ENCODE measurements around the gene BCAS3.
"Not testable (repeated sequence)": the region's sequence is repeated elsewhere in the genome, so short reads cannot be mapped to it uniquely, and the experiment has no call there.

BCAS3 gene

GRCh38 chr17:61135782-61136181 is 458.1 kb downstream of the BCAS3 start:
- ATAC-seq = no peak

DNA sequence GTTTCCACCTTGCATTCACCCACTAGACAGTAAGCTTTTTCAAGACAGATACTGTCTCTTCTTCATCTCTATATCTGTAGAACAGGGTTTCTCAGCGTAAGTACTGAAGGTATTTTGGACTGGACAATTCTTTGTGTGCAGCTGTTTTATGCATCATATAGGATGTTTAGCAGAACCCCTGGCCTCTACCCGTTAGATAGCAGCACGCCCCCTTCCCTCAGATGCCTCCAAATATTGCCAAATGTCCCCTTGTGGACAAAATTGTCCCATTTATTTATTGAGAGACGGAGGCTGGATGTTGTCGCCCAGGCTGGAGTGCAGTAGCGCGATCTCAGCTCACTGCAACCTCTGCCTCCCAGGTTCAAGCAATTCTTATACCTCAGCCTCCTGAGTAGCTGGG is 458.6 kb downstream of the BCAS3 start:
- no peak for ATAC-seq

GRCh38 chr17:61139219-61139618 is 461.6 kb downstream of the BCAS3 start:
- peak; percentile 78 to 79 for ATAC-seq

DNA sequence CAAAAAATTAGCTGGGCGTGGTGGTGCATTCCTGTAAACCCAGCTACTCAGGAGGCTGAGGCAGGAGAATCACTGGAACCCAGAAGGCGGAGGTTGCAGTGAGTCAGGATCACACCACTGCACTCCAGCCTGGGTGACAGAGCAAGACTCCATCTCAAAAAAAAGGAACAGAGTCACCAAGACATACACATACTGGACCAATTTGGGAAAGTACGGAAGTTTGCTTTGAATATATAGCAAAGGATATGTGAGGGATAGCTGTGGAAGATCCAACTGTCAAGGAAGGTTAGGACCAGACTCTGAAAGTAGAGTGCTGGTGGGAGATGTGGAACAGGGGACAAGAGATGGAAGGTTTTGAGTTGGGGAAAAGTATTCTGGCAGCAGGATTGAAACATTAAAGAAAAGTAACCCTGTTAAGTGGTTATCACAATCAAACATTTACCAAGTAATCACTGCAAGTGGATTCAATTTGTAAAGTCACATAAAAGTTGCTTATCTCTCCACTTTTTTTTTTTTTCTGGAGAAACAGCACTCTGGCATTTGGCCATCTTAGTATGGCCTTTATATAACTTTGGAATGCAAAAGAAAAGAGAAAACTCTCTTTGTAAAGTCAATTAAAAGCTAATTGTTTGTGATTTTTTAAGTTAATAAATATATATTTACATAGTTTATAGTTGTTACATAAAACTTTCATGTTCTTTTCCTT is 462.6 kb downstream of the BCAS3 start:
- ATAC-seq = no peak

DNA sequence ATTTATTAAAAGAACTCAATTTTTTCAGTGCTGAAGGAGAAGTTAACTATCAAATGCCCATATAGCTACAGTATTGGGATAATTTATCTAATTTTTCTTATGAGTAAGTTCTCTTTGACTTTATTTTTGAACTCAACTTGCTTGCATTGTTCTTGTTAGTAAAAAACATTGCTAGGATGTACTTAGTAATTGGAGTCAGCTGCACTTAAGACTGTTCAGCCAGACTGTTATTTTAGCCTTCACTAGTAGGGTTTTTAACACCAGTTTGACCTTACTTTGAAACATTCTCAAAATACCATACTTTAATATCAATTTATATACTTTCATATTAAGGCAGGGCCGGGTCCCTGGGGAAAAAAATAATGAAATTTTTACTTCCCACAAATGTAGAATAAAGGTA is 465.4 kb downstream of the BCAS3 start:
- no peak for ATAC-seq

DNA sequence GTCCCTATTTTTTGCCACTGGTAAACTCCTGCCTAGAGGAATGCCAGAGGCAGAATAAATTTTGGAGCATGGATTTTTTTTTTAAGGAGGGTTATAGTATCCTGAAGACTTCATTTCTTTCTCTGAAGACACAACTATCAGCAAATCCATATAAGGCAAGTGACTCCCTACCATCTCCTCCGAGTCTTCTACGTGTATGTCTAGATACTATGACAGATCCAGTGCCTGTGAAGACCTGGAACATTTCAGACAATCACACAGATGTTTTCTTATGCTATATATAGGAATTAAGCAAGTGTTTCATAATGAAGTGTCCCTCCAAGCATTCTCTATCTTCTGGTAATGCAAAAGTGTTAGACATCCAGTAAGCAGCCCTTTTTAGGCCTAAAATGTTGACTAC is 466.5 kb downstream of the BCAS3 start:
- ATAC-seq = no peak

GRCh38 chr17:61144617-61145564 is 467.2 kb downstream of the BCAS3 start:
- ATAC-seq = no peak

DNA sequence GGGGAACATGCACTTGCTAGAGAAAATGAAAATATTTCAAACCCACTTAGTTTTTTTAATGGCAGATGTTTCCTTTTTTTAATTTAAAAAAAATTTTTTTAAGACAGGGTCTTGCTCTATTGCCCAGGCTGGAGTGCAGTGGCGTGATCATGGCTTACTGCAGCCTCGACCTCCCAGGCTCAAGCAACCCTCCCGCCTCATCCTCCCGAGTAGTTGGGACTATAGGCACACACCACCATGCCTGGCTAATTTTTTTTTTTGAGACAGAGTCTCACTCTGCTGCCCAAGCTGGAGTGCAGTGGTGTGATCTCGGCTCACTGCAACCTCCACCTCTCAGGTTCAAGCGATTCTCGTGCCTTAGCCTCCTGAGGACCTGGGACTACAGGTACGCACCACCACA is 469.2 kb downstream of the BCAS3 start:
- not testable (repeated sequence) for ATAC-seq

DNA sequence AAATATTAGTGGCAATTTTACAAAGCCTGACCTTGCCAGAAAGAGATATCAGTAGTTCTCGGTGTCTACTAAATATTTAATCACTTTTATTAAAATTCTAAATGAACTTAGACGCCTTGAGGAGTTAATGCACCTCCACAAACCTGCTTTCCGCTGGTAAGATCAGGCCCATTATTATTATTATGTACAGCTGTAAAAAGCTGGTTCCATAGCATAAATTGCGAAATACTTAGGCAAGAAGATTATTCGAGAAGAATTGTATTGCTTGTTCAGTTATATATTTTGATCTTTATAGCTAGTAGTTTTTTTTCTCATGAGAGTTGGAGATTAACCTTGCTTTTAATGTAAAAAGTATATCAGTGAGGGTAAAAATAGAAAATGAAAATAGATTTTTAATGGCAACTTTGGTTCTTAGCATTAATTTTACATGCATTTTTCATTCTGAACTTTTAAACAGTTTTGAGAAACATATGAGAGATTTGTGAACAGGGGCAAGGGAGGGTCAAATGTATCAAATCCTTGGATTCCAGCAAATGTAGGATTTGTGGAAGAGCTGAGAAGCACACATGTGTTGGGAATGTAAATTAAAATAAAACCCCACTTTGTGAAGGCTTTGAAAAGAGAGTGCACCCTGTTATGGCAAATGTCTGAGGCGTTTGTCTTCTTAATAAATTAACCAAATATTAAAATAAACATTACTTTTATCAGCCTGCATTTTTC is 471.6 kb downstream of the BCAS3 start:
- ATAC-seq = no peak

- no peak for ATAC-seq
Observed at GRCh38 chr17:61149862-61150362, 472.3 kb downstream of the BCAS3 start.

GRCh38 chr17:61150686-61151299 is 473.1 kb downstream of the BCAS3 start:
- ATAC-seq = peak in 1 of 2 donors; percentile 33

DNA sequence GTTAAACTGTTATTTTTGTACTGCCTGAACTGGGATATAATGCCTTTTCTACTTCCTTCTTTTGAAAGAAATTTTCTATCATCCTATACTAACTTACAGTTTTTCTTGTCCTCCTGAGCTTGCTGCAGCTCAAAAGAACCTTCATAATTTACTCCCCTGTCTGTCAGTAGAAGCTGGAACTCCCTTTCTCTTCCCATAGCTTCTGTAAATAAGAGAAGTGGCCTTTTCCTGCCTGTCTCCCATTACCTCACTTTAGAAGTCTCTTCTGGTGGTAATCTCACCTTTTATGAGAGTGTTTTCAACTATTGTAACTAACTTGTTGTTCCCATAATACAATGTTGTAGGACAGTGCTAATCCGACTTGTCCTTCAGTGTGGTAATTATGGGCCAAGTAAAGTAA is 475.2 kb downstream of the BCAS3 start:
- ATAC-seq = no peak

DNA sequence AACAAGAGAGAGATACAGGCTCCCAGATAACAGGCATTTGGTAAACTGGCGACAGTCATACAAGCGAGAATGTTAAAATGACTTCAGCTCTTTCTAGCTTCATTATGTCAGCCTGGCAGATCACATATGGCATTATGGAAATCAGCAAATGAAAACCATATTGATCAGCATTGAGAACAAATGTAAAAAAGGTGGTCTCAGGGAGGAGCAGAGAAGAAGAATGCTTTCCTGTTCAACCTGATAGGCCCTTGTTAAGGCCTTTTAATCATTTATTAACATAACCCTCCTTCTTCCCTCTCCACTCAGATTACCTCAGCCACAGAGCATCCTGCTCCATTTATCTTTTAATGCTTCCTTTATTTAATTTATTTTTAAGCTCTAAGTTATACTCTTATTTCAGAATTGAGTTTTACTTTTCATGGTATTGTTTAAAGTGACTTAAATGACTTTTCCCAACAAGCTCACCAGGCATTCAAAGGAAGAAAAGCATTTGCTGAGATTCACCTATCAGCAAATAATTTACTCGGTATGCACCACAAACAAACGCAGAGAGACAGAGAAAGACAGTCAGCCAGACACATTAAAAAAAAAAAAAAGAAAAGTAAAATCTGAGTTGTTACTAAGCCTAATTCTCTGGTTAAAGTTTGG is 478.1 kb downstream of the BCAS3 start:
- ATAC-seq = no peak

GRCh38 chr17:61157246-61157886 is 479.7 kb downstream of the BCAS3 start:
- no peak for ATAC-seq

DNA sequence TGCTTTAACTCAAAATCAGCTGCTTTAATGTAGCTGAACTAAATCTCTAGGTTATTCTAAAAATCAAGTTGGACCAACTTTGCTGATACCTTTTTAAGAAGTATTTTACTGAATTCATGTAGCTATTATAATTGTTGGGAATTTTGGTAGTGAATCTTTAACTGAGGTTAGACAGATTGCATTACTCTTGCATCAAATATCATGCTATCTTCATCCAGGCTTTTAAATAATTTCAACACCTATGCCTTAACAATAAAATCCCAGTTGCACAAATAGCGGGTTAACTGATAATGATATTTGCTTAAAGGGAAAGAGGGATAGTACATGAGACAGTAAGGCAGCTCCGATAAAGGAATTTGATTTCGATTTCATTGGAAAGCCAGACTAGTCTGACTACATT is 480.7 kb downstream of the BCAS3 start:
- ATAC-seq = no peak

DNA sequence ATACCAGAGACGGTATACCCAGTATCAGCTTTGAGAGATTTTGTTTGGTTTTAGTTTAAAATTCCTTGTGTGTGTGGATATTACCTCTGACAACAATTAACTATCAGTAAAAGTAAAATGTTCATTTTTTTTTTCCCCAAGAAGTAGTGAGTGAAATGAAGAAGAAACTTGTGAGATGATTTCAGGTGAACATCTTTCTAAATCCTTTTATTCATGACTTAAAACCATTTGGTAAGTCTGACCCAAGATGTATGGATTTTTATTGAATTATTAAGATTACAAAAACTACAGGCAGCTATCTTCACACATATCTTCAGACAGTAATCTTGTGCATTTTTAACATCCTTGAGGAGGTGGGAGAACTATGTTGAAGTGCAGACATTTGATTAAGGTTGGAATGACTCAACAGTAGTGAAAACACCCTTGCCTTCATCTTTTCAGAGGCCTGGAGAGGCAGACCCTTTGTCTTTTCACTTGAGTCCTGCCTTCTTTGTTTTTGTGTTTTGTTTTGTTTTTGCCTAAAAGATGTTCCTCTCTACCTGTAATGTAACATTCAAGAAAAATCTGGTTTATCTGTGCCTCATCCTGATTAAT is 481.7 kb downstream of the BCAS3 start:
- ATAC-seq = no peak

DNA sequence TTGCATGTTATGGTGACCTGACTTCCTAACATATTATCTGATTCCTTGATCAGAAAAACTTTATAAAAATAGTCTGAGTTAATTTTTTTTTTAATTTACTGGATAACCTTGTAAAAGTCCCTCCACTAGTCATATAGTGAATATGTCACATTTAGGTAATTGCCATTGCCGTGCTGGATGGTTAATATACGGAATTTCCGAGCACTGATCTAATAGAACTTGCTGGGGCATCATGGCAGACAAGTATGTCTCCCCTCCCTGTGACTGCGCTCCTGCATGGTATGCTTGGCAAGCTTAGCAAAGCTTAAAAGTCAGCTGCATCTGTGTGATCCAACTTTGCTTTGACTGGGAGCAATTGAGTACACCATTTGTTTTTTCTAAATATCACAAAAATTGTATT is 482.6 kb downstream of the BCAS3 start:
- ATAC-seq = no peak

DNA sequence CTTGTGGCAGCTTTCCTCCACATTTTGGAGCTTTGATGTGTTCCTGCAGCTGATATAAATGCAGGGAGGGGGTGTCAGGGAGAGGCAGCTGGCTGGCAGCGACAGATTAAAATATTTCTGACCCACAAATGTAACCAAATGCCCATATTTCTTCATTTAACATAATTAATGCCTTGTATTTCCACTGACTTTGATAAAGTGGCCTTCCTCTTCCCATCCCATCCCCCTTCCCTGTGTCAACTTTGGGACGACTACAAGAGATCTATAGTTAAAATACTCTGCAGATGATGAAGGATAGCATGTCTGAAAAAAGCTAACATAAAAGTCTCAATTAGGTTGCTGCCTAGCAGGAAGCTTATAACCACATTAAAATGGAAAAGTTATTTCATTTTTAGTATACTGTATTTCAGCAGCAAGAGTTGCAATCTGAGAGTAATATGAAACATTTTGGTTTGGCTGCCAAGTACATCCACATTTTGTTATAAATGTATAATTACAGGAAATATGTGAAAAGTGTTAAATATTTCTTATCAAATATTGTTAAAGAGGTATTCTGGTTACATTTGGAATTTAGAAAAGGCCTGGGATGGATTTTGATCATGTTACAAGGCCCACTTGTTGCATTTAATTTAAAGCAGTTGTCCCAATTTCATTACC is 483.3 kb downstream of the BCAS3 start:
- ATAC-seq = no peak

GRCh38 chr17:61161615-61162134 is 484.0 kb downstream of the BCAS3 start:
- no peak for ATAC-seq

GRCh38 chr17:61164517-61164916 is 486.9 kb downstream of the BCAS3 start:
- no peak for ATAC-seq

All from activated CD4-positive, CD25-positive, alpha-beta regulatory T cell treated with anti-CD3 and anti-CD28 coated beads, Interleukin-2, amount 50 U/mL, for 24 hours (primary cell).